HG03103 (cell line): Measurements from ENCODE around the gene OLFML3.

Source experiments
- ATAC-seq: cut with Tn5 transposase; IDR thresholded peaks from one replicate; pipeline ENCODE4 v1.9.1; 2021; ENCODE audit warnings: low read depth; ENCODE audit not compliant: unreplicated experiment

Gene OLFML3

DNA sequence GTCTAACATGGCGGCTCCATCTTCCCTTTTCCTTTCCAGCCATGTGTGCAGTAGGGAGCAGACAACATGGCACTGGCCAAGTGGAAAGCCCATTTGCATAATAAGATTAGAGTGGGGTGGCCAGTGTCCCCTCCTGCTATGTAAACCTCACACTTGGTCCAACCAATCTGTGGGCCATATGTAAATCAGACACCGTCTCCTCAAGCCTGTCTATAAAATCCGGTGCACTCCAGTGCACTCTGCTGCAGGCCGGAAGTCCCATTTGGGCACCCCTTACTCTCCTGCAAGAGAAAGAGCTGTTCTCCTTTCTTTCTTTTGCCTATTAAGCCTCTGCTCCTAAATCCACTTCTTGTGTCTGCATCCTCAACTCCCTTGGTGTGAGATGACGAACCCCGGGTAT is 44.1 kb downstream of the OLFML3 start:
- no peak for ATAC-seq

DNA sequence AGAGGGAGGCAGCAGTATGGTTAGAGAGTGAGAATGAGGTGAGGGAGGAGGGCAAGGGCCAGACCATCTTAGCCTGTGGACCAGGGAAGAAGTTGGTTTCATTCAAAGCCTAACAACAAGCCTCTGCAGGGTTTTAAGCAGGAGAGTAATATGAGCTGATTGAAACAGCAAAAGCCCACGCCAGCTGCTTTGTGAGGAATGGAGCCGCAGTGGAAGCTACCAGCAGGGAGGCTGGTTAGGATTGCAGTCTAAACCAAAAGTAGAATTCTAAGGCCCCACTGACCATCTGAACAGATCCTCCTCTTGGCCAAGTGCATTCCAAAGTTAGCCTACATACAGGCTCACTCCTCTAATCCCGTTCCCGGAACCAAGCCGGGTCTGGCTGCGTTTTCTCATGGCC is 44.8 kb downstream of the OLFML3 start:
- no peak for ATAC-seq

DNA sequence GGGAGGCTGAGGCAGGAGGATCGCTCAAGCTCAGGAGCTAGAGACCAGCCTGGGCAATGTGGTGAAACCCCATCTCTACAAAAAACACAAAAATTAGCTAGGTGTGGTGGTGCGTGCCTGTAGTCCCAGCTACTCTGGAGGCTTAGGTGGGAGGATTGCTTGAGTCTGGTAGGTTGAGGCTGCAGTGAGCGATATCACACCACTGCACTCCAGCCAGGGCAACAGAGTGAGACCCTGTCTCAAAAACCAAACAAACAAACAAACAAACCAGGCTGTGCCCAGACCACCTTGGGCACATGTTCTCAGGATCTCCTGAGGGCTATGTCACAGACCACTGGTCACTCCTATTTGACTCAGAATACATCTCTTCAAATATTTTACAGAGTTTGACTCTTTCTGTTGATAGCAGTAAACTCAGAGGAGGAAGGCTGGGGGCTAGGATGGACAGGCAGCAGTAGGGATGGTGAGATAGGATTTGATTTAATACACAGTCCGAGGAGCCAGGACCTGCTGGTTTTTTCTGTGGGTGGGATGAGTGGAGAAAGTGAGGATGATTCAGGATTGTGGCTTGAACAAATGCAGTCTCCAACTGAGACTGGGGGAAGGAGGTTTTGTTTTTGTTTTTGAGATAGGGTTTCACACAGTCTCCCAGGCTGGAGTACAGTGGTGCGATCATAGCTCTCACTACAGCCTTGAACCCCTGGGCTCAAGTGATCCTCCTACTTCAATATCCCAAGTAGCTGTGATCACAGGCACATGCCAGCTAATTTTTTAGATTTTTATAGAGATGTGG is 46.5 kb downstream of the OLFML3 start:
- ATAC-seq = no peak

DNA sequence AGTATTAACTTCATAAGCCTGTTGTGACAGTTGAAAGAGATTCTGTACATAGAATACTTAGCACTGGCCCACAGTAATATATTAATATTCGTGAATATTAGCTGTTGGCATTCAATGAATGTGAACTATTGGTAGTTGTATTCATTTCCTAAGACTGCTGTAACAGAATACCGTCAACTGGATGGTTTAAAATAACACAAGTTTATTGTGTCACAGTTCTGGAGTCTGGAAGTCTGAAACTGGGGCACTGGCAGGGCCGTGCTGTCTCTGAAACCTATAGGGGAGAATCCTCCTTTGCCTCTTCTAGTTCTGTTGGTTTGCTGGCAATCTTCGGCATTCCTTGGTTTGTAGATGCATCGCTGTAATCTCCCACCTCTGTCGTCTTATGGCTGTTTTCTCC is 47.5 kb downstream of the OLFML3 start:
- no peak for ATAC-seq
